HG03095 (cell line): ENCODE data around the gene SYVN1.

Experiments used
- ATAC-seq: cut with Tn5 transposase; IDR thresholded peaks from one replicate; pipeline ENCODE4 v1.9.1; 2021; ENCODE audit warnings: moderate library complexity; ENCODE audit not compliant: unreplicated experiment

Gene SYVN1

GRCh38 chr11:65090628-65091027 is 43.7 kb downstream of the SYVN1 start:
- no peak for ATAC-seq

- no peak for ATAC-seq
These were observed 44.7 kb downstream of the SYVN1 start for GRCh38 chr11:65089621-65090020.

GRCh38 chr11:65087827-65088226 is 46.5 kb downstream of the SYVN1 start:
- ATAC-seq: no peak

- no peak for ATAC-seq
These were observed 47.1 kb downstream of the SYVN1 start for GRCh38 chr11:65087216-65087615.

- ATAC-seq: no peak
These were observed 47.5 kb downstream of the SYVN1 start for GRCh38 chr11:65086809-65087208.

GRCh38 chr11:65085446-65085845 is 48.9 kb downstream of the SYVN1 start:
- no peak for ATAC-seq

GRCh38 chr11:65084598-65085375 is 49.5 kb downstream of the SYVN1 start:
- ATAC-seq: no peak

- ATAC-seq: no peak
These were observed 50.3 kb downstream of the SYVN1 start, which contains the start of the genes CDCA5 and ZFPL1 for GRCh38 chr11:65083834-65084597. Gene CDCA5 (minus strand): TSS chr11:65084040. CDS start chr11:65083978, 62 bp downstream. Gene ZFPL1 (plus strand): TSS chr11:65084222. CDS start chr11:65084699, 477 bp downstream.

- no peak for ATAC-seq
These were observed 51.0 kb downstream of the SYVN1 start for GRCh38 chr11:65083134-65083833.

GRCh38 chr11:65078786-65079342 is 55.5 kb downstream of the SYVN1 start:
- no peak for ATAC-seq

- ATAC-seq: no peak
These were observed 56.2 kb downstream of the SYVN1 start for GRCh38 chr11:65078151-65078550.

- ATAC-seq: no peak
These were observed 56.9 kb downstream of the SYVN1 start for GRCh38 chr11:65077451-65077850.
